HG03354 (cell line): Measurements from ENCODE around the gene PGPEP1.
"Not testable (repeated sequence)": the region's sequence is repeated elsewhere in the genome, so short reads cannot be mapped to it uniquely, and the experiment has no call there.

Source experiments
- ATAC-seq: cut with Tn5 transposase; IDR thresholded peaks from one replicate; pipeline ENCODE4 v1.9.1; 2021; ENCODE audit warnings: mild to moderate bottlenecking; ENCODE audit not compliant: unreplicated experiment, poor library complexity, severe bottlenecking

PGPEP1 gene

DNA sequence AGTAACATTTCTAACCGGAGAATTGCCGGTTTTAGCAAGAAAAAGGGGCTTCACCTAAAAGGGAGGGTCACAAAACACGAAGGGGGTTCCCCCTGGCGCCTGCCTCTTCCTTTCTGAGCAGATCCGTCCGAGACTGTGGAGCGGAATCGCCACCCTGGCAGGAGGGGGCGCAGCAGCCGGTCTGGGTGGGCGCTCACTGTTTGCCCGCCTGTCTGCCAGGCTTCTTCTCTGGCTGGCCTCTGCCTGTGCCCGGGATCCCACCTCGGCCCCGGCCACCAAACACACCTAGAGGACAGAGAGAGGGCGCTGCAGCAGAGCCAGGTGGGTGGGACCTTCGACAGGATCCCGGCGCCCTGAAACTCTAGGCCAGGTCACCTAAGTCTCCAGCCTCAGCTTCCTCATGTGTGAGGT is 33.1 kb upstream of the PGPEP1 start:
- no peak for ATAC-seq

- no peak for ATAC-seq
Measured at GRCh38 chr19:18308051-18308947, 32.1 kb upstream of the PGPEP1 start.

- ATAC-seq, result no peak
Measured at GRCh38 chr19:18308948-18309325, 31.5 kb upstream of the PGPEP1 start.

GRCh38 chr19:18309525-18310064 is 30.8 kb upstream of the PGPEP1 start:
- ATAC-seq, result no peak

DNA sequence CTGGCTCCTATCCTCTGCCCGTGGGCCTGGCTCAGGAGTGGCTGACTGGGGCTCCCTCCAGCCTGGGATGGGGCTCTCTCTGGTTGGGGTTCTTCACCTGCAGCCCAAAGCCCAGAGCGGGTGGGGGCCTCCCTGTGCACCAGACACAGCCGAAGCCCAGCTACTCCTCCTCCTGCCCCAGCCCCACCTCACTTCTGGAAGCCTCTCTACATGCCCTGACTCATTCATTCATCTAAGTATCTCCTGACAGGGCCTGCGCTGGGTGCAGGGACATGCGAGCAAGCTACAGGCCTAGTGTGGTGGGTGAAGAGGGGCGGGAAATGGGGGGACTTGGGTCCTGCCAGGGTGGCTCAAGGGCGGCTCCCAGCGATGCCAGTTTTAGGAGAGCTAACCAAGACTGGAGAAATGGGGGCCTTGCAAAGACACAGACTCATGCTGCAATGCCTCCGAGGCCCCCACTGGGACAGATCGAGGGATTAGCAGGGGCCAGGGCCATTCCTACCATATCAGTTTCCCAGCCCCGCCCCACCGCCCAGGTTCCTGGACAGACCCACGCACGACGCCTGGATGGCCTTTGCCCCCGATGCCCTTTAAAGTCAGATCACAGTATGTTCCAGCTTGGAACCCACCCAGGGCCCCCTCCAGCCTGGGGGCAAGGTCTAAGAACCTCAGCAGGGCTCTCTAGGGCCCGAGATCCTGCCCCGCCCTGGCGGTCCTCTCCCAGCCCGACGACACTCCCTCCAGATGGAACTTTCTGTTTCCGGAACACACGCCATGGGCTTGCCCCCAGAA is 30.1 kb upstream of the PGPEP1 start:
- no peak for ATAC-seq

GRCh38 chr19:18310966-18311365 is 29.4 kb upstream of the PGPEP1 start:
- no peak for ATAC-seq

GRCh38 chr19:18311502-18312091 is 28.8 kb upstream of the PGPEP1 start:
- no peak for ATAC-seq

GRCh38 chr19:18312092-18312534 is 28.3 kb upstream of the PGPEP1 start:
- ATAC-seq, result no peak

DNA sequence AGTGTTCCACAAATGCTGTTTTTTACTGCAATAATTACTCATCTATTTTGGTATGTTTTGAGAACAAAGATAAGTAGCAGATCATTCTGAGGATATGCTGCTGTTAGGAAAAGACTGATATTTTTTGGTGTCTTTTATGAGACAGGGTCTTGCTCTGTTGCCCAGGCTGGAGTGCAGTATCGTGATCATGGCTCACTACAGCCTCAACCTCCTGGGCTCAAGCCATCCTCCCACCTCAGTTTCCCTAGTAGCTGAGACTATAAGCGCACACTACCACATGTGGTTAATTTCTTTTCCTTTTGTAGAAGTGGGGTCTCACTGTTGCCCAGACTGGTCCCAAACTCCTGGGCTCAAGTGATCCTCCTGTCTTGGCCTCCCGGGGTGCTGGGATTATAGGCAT is 27.0 kb upstream of the PGPEP1 start:
- no peak for ATAC-seq

- ATAC-seq, result no peak
Measured at GRCh38 chr19:18317961-18318800, 22.2 kb upstream of the PGPEP1 start.

DNA sequence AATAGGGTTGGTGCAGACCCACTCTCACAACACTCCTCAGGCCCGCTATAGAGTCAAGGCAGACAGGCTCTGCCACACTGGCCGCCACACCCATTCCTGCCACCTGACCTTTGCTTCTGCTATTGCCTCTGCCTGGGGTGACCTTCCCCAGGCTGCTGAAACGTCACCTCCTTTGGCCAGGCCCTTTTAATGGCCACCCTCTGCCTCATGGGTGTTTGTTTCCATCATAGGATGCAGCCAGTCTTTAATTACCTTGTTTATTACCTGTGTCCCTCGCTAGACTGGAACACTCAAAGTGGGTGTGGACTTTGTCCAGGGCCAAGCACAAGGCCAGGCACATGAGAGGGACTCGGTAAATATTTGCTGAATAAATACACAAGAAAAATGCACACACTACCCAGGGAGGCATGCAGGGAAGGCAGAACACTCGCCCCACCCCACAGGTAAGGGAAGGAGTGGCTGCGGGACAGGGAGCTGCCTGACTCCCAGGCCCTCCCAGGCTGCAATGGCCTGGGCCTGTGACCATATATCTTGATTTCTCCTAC is 20.7 kb upstream of the PGPEP1 start:
- ATAC-seq, result no peak

DNA sequence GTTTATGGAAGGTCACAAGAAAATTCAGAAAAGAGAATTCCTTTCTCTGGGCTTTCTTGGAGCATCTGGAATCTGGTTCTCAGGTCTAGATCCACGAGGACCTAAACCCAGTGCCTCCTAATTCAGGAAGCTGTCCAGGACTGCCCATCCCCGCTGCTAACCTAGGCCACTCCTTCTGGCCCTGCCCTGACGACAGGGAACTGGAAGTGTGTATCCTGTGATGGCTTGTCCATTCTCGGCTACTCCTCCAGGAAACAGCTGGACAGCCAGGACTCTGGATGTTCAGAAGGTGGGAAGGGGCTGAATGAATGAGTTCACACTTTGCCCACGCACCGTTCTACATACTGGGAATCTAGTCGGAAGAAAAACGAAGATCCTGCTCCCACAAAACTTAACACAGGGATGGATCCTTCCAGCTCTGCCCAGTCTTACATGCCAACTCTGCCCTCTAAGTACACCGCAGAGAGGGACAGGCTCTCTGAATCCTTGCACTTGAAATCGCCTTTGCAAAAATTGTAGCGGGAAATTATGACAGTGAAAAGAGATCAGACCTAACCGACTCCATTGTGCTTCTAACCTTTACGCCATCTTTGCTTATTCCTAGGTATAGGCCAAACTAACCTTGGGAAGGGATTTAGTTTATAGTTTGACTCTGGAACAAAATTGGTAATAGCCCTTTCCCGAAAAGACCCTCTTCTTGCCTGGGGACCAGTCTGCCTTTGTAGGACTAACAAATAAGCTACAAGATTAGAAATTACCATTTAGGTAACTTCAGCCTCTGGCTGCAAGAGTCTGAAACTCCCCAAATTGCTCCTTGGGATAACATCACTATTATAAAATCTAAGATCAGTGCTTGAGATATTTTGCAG is 19.3 kb upstream of the PGPEP1 start:
- no peak for ATAC-seq

GRCh38 chr19:18321734-18322102 is 18.7 kb upstream of the PGPEP1 start:
- ATAC-seq, result no peak

- peak; percentile 21 for ATAC-seq
Measured at GRCh38 chr19:18322318-18322758, 18.1 kb upstream of the PGPEP1 start.

DNA sequence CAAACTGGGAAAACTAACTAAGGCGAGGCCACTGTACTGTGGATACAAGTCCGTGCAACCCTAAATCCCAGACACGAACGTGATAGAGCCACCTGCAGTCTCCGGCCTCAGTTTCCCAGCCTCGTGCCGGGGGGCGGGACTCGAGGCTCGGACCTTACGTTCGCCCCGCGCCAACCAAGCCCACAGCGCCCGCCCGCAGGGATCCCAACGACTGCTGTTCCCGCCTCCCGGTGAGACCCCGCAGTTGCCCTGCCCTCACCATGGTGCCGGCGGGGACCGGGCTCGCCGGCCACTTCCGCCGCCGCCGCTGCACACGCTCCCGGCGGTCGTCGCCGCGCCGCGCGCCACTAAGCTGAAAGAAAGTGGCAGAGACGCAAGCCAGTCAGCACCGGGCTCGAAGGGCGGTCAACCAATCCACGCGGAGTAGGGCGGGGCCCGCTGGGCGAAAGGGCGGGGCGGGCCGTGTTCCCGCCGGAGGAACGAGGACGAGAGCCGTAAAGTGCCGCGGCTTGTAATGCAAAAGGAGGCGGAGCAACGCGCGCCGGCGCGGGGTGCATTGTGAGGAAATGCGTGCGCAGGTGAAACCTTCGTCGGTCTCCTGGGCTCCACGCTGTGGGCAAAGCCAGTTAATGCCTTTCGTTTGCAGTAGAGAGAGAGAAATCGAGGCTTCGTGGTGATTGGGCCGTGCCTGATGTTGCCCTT is 17.5 kb upstream of the PGPEP1 start, which contains the start of gene LSM4:
Gene LSM4 (minus strand): TSS at position 318 of the 702 bp plus-strand sequence. CDS start 56 bp downstream, at position 262.
- peak; percentile 91 for ATAC-seq

DNA sequence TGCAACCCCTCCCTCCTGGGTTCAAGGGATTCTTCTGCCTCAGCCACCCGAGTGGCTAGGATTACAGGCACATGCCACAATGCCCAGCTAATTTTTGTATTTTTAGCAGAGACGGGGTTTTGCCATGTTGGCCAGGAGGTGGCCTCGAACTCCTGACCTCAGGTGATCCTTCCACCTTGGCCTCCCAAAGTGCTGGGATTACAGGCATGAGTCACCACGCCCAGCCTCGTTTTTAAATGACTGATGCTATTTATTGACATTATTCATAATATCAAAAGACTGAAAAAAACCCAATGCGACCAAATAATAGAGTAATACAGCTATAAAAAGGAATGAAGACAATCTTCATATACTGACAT is 16.0 kb upstream of the PGPEP1 start:
- ATAC-seq, result not testable (repeated sequence)

- ATAC-seq, result no peak
Measured at GRCh38 chr19:18326772-18327171, 13.6 kb upstream of the PGPEP1 start.
